ENCODE data around the gene C17orf78.

GRCh38 chr17:37358830-37359681 lies 16.7 kb upstream of the C17orf78 start:
- TF ChIP-seq, protein P1, sequence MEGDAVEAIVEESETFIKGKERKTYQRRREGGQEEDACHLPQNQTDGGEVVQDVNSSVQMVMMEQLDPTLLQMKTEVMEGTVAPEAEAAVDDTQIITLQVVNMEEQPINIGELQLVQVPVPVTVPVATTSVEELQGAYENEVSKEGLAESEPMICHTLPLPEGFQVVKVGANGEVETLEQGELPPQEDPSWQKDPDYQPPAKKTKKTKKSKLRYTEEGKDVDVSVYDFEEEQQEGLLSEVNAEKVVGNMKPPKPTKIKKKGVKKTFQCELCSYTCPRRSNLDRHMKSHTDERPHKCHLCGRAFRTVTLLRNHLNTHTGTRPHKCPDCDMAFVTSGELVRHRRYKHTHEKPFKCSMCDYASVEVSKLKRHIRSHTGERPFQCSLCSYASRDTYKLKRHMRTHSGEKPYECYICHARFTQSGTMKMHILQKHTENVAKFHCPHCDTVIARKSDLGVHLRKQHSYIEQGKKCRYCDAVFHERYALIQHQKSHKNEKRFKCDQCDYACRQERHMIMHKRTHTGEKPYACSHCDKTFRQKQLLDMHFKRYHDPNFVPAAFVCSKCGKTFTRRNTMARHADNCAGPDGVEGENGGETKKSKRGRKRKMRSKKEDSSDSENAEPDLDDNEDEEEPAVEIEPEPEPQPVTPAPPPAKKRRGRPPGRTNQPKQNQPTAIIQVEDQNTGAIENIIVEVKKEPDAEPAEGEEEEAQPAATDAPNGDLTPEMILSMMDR (IDR thresholded peaks at IDR 0.05; ENCODE audit: low read depth, low read length) = no peak
- no peak for TF ChIP-seq EZH2phosphoT487 (IDR thresholded peaks at IDR 0.05; ENCODE audit: low read depth)

Data from OCI-LY3 (cell line).